Astrocyte of the spinal cord (primary cell): ENCODE measurements around the gene CTNNBL1.

ENCODE experiments used
- DNase-seq: peaks from one replicate; pipeline ENCODE4 v3.0.0; 2011; ENCODE audit warnings: low read depth, low spot score
- H3K4me3 ChIP-seq: 2 replicates; pipeline ENCODE4 v1.5.1; 2011; ENCODE audit warnings: low read depth, mild to moderate bottlenecking, low read length, moderate library complexity
- CTCF ChIP-seq: IDR thresholded peaks from 2 replicates; pipeline ENCODE4 v1.5.1; 2012; ENCODE audit warnings: low read depth, mild to moderate bottlenecking, low read length, inconsistent platforms
- in situ Hi-C: cut with HindIII; loops from 2 replicates; pipeline ENCODE4 v1.10.0; 2017; ENCODE audit warnings: low sequenced_read_pairs

Gene CTNNBL1

DNA sequence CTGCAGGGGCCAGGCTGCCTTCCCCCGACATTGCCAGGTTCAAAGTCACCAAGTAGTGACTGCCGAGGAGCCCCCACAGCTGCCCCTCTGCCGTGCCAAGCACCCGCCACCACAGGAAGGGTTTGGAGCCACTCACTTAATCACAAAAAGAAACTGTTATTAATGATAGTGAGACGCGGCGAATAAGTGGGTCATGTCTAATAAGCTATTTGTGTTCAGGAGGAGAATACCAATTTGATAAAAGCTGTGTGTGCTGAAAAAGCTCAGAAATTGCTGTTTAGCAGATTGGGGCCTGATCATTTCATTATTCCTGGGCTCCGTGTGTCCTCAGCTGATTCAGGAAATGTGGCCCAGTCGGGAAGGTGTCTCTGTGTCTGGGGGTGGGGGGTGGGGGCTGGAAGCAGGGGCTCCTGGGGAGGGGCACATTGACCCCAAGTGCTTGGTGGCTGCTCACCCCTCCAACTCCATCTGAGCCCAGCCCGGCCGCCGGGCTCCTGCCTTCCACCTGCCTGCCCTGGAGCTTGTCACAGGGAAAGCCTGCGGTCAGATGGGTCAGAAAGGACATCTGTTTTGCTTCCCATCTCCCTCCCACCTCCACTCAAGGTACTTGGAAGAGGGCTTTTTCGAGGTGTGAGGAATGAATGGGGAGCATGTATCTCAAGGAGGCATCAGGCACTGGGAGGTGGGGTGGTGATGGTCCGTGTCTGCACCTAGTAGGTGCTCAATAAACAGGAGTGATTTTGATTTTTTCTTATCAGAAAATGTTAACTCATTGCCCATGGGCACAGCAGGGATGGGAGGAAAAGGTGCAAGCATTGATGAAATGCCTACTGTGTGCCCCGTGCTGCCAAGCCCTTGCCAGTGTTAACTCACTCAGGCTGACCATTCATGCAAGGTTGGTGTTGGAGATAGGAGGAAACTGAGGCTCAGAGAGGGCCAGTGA lies 212.1 kb downstream of the CTNNBL1 start:
- no peak for TF ChIP-seq CTCF
- no peak overlapping the region for H3K4me3 ChIP-seq
- no peak for DNase-seq
- in situ Hi-C loops: no loop called here

GRCh38 chr20:37907330-37907676 lies 213.5 kb downstream of the CTNNBL1 start:
- DNase-seq: no peak
- no peak overlapping the region for H3K4me3 ChIP-seq
- TF ChIP-seq CTCF: no peak
- in situ Hi-C loops: no loop called here

DNA sequence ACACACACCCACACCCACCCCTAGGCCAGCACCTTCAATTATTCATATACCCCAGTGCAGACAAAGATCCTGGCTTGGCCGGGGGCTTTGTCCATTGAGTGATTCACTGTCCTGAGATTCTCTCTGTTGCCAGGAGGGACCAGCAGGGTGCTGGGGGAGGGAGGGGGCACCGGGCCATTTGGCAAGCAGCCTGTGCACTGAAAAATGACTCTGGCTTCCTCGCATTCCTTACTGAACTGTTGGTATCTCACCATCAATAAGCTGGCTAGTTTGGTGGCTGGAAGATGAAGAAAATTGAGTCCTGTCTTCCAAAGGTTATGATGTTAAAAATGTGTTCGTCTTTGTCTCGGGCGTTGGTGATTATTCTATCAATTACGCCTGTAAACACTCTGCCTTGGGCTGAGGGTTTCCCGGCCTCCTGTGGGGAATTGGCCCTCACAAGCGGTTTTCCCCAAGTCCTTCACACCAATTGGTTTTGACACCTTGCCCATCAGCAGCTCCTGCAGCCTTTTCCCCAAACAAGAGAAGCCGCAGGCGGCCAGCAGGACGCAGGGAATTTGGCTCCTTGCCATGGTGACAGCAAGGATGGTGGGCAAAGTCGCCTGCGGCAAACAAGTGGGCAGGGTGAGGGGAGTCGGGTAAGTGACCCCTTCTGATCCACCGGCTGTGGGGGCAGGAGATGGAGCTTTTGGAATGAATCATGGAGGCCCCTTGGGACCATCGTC lies 214.0 kb downstream of the CTNNBL1 start:
- no peak for TF ChIP-seq CTCF
- peak; percentile 91 for DNase-seq
- no peak overlapping the region for H3K4me3 ChIP-seq
- in situ Hi-C loops: no loop called here

DNA sequence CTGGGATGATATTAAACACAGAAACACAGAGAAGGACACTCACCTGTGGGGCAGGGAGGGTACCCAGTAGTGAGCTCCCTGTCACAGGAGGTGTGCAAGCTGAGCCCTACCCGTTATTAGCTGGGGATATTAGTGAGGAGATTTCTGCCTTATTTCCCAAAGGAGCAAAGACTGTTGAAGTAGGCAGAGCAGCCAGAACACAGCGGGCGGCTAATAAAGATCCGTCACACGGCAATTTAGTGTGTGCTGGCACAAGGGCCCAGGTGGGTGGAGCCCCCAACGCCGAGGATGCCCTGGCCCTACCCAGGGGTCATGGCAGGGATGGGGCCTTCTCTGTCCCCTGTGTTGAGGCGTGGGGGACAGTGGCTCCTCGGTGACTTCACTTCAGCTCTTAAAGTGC lies 217.4 kb downstream of the CTNNBL1 start:
- no peak for TF ChIP-seq CTCF
- in situ Hi-C loops: no loop called here
- DNase-seq: no peak
- H3K4me3 ChIP-seq: no peak overlapping the region

DNA sequence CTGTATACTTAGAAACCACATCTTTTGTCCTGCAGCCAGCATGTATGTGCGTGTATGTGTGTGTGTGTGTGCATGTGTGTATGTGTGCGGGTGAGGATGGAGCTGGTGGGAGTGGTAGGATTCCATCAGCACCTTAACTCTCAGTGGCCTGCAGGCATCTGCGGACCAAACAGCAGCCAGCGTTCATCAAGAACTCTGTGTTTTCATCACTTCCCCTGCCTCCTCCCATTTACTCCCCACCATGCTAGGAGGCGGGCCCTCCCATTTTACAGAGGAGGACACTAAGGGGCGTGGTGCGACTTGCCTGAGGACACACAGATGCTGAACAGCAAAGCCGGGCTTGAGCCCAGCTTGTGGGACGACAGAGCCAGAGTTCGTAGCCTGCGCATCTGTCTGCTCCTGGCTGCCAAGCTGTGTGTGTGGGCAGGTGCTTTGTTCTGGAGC lies 218.0 kb downstream of the CTNNBL1 start:
- TF ChIP-seq CTCF: no peak
- H3K4me3 ChIP-seq: no peak overlapping the region
- in situ Hi-C loops: no loop called here
- no peak for DNase-seq

- H3K4me3 ChIP-seq: no peak overlapping the region
- no peak for DNase-seq
- no peak for TF ChIP-seq CTCF
- in situ Hi-C loops: no loop called here
These were observed 219.0 kb downstream of the CTNNBL1 start for GRCh38 chr20:37912874-37913273.
